Adrenal gland (tissue), 5 donors: ENCODE results near the gene TNIP2.

Experiments used
- CTCF ChIP-seq, 6 experiments: fragments of 450-650 bp in 4 of 6; fragments of 200-600 bp in 2 of 6; sonication (generic) in 1 of 6; IDR thresholded peaks; 1 replicate in 5 of 6; 2 replicates in 1 of 6; pipeline versions ENCODE4 v1.5.1 to v1.8.0; 2016 to 2021; ENCODE audit warnings: antibody characterized with exemption in 6 of 6, mild to moderate bottlenecking in 2 of 6, moderate library complexity in 1 of 6
- POLR2A ChIP-seq, 2 donors: fragments of 450-650 bp; IDR thresholded peaks; one replicate each; pipeline ENCODE4 v1.6.1; 2017; ENCODE audit warnings: antibody characterized with exemption in 2 of 2, mild to moderate bottlenecking in 2 of 2, moderate library complexity in 1 of 2
- donor health status: DM: no; HTN: no; CAD: no.

- TF ChIP-seq CTCF (IDR thresholded peaks at IDR 0.05): peak in 2 of 6 experiments; percentile 13 to 29
- TF ChIP-seq POLR2A (IDR thresholded peaks at IDR 0.05): no peak
Observed at GRCh38 chr4:2712261-2712842, 43.8 kb downstream of the TNIP2 start.
